ENCODE results near the gene ENOX1.

ENOX1 gene

GRCh38 chr13:43510956-43511901, 275.5 kb downstream of the ENOX1 start (continued):
- no peak for TF ChIP-seq ZNF473 (tag by site-specific recombination; IDR thresholded peaks at IDR 0.05)
- TF ChIP-seq ZNF449 (tag by site-specific recombination; IDR thresholded peaks at IDR 0.05) = no peak
- no peak for TF ChIP-seq WT1 (tag by site-specific recombination; IDR thresholded peaks at IDR 0.05)

GRCh38 chr13:43495732-43496131, 291.0 kb downstream of the ENOX1 start:
- POLR2A ChIA-PET = no interaction called here
- H3K36me3 ChIP-seq (ENCODE audit: control insufficient read depth in 2 of 2, insufficient read depth in 1 of 2, low read length in 2 of 2) = no peaks in the 10 kb centered on the region
- H3K9me3 ChIP-seq (ENCODE audit: control insufficient read depth, insufficient read depth, low read depth, low read length) = no peaks in the 10 kb centered on the region
- no peak overlapping the region for H3K4me3 ChIP-seq (ENCODE audit: low read depth, low read length)
- TF ChIP-seq ATF2 (tag by site-specific recombination; IDR thresholded peaks at IDR 0.05; ENCODE audit: low read depth) (peak; percentile 83), ZNF221 (tag by site-specific recombination; IDR thresholded peaks at IDR 0.05; ENCODE audit: borderline replicate concordance) (no peak), GFI1B (tag by site-specific recombination; IDR thresholded peaks at IDR 0.05) (no peak)
- H3K4me1 ChIP-seq (ENCODE audit: control insufficient read depth, insufficient read depth, low read length) = no peaks in the 10 kb centered on the region
- no peak overlapping the region for H3K27ac ChIP-seq (ENCODE audit: extremely low read depth, low read depth, low read length)
- CTCF ChIA-PET = interaction anchor here (1.1 kb wide), 1 partner anchor 13 kb away, joined by 4 read pairs; no protein-coding TSS in a partner anchor

GRCh38 chr13:43494206-43494605, 292.6 kb downstream of the ENOX1 start:
- no peak for TF ChIP-seq ZNF548 (tag by site-specific recombination; IDR thresholded peaks at IDR 0.05)
- no peak for TF ChIP-seq BCL6B (tag by site-specific recombination; IDR thresholded peaks at IDR 0.05)
- no peak for TF ChIP-seq ZNF513 (tag by site-specific recombination; IDR thresholded peaks at IDR 0.05)
- no peak for TF ChIP-seq TSHZ1 (tag by site-specific recombination; IDR thresholded peaks at IDR 0.05; ENCODE audit: borderline replicate concordance)
- TF ChIP-seq TCF7L2 (IDR thresholded peaks at IDR 0.05; ENCODE audit: borderline replicate concordance, low read depth, low read length) = no peak
- no peak for TF ChIP-seq HOXA7 (CRISPR knock-in tag; IDR thresholded peaks at IDR 0.05; ENCODE audit: borderline replicate concordance)
- no peak for TF ChIP-seq CTCF (tag by site-specific recombination; IDR thresholded peaks at IDR 0.05)
- no peak for TF ChIP-seq ZNF645 (tag by site-specific recombination; IDR thresholded peaks at IDR 0.05)
- ChIA-PET CTCF (interaction anchor here (0.5 to 0.6 kb wide), 2 partner anchors 186 to 358 kb away, joined by 3 to 4 read pairs; no protein-coding TSS in a partner anchor), POLR2A (no interaction called here)
- Histone ChIP-seq H3K36me3 (ENCODE audit: control insufficient read depth in 2 of 2, insufficient read depth in 1 of 2, low read length in 2 of 2) (no peaks in the 10 kb centered on the region), H3K27ac (ENCODE audit: extremely low read depth, low read depth, low read length) (no peak overlapping the region), H3K9me3 (ENCODE audit: control insufficient read depth, insufficient read depth, low read depth, low read length) (no peaks in the 10 kb centered on the region), H3K4me3 (ENCODE audit: low read depth, low read length) (no peak overlapping the region), H3K4me1 (ENCODE audit: control insufficient read depth, insufficient read depth, low read length) (no peaks in the 10 kb centered on the region)

Measured in HEK293 (cell line).